Measurements from ENCODE around the gene BCKDK. TPM values are rescaled to one million over a fixed set of nuclear protein-coding genes. Genes with fewer than 3 reads are reported as not detected.
A peak's percentile ranks its signal among the peaks of the same experiment; 100 is the strongest.
"Not testable (repeated sequence)": the region's sequence is repeated elsewhere in the genome, so short reads cannot be mapped to it uniquely, and the experiment has no call there.

BCKDK gene
- total and polyA plus RNA-seq, 12 donors, result 27.0 to 181 (median 80.1) TPM

DNA sequence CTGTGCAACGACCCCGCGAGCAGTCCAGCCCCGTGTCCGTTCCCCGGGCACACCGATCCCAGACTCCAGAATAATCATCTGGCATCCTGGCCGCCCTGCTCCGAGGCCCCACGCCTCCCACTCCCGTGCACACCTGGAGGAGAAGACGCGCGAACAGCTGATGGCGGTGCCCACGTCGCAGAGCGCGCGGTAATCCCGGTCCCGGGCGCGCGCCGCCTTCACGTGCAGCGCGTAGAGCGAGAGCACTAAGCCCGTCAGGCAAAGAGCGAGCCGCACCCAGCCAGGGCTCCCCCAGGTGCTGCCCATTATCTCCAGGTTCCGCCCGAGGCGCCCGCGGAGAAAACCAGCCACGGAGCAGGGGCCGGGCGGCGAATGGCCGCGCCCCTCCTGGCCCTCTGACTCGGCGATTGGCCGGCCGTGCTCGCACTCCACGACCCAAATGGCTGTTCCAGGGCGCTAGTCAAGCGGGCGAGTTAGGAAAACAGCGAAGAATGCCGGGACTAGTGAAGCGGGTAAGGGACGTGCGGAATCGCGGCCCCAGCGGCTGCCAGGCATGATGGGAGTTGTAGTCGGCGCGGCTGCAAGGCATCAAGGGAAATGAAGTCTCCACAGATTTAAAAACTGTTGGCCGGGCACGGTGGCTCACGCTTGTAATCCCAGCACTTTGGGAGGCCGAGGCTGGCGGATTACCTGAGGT is 13.6 kb upstream of the BCKDK start, which contains the start of gene VKORC1:
VKORC1 (minus strand) TSS at position 374 of the 697 bp plus-strand sequence; CDS start at position 306, 68 bp downstream.
- Histone ChIP-seq H3K9me3 (replicated peaks in 1 of 3) (no peaks in the 10 kb centered on the region), H3K4me1 (replicated peaks in 1 of 2) (peaks cover 6 to 10% of the 10 kb centered on the region in 2 donors), H3K36me3 (replicated peaks in 1 of 2) (peaks cover 0 to 14% of the 10 kb centered on the region in 2 donors), H3K4me3 (peak within 1 kb of the TSS; percentile 54 to 78 (median 64)), H3K27ac (peak within 1 kb of the TSS; percentile 64 to 93 (median 79)), H3K27me3 (no peaks in the 10 kb centered on the region)
- WGBS, 4 donors, result 0% methylated on average over 17 to 69 of the region's 69 CpGs
- intact Hi-C loops (cut with DNase I), result no loop called here
- peak; percentile 26 to 77 for TF ChIP-seq POLR2A (IDR thresholded peaks at IDR 0.05)
- TF ChIP-seq, protein P1, sequence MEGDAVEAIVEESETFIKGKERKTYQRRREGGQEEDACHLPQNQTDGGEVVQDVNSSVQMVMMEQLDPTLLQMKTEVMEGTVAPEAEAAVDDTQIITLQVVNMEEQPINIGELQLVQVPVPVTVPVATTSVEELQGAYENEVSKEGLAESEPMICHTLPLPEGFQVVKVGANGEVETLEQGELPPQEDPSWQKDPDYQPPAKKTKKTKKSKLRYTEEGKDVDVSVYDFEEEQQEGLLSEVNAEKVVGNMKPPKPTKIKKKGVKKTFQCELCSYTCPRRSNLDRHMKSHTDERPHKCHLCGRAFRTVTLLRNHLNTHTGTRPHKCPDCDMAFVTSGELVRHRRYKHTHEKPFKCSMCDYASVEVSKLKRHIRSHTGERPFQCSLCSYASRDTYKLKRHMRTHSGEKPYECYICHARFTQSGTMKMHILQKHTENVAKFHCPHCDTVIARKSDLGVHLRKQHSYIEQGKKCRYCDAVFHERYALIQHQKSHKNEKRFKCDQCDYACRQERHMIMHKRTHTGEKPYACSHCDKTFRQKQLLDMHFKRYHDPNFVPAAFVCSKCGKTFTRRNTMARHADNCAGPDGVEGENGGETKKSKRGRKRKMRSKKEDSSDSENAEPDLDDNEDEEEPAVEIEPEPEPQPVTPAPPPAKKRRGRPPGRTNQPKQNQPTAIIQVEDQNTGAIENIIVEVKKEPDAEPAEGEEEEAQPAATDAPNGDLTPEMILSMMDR (IDR thresholded peaks at IDR 0.05), result peak in 1 of 6 experiments; percentile 3
- DNase-seq, result peak; percentile 93 to 98 (median 97)

DNA sequence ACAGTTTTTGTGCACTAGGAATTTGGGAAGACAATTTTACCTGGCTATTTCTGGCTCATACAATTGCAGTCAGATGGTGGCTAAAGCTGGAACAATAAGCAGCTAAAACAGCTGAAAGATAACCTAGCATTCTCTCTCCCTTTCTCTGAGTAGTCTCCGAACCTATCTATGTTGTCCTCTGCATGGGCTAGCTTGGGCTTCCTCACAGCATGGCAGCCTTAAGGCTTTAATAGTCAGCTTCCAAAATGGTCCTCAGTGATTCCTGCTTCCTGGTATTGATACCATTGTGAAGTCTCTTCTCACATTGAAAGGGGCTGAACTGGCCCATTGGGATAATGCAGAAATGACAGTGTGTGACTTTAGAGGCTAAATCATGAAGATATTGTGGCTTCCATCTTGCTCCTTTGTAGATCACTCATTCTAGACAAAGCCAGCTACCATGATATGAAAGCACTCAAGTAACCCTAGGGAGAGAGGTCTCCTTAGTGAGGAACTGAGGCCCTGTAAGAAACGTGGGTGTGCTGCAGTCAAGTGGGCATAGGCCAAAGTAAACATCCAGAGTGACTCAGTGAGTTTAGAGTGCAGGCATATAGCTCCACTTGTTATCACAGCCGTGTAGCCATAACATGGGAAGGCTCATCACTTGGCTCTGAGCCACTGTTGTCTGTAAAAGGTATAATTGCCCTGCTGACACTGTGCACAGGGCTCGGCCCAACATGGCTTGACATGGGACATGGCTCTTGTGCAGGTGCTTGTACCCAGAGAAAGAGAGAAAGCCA is 8.1 kb upstream of the BCKDK start:
- H3K27ac ChIP-seq, result no peak overlapping the region
- TF ChIP-seq, protein P1 (IDR thresholded peaks at IDR 0.05), result no peak
- TF ChIP-seq POLR2A (IDR thresholded peaks at IDR 0.05), result no peak
- WGBS, 4 donors, result 60 to 71% (median 62%) methylated on average over 4 of the region's 4 CpGs
- H3K36me3 ChIP-seq (replicated peaks in 1 of 2), result no peaks in the 10 kb centered on the region
- H3K4me3 ChIP-seq, result no peak overlapping the region
- H3K27me3 ChIP-seq, result no peaks in the 10 kb centered on the region
- DNase-seq, result no peak
- H3K9me3 ChIP-seq (replicated peaks in 1 of 3), result no peaks in the 10 kb centered on the region
- H3K4me1 ChIP-seq (replicated peaks in 1 of 2), result no peaks in the 10 kb centered on the region
- intact Hi-C loops (cut with DNase I), result no loop called here

DNA sequence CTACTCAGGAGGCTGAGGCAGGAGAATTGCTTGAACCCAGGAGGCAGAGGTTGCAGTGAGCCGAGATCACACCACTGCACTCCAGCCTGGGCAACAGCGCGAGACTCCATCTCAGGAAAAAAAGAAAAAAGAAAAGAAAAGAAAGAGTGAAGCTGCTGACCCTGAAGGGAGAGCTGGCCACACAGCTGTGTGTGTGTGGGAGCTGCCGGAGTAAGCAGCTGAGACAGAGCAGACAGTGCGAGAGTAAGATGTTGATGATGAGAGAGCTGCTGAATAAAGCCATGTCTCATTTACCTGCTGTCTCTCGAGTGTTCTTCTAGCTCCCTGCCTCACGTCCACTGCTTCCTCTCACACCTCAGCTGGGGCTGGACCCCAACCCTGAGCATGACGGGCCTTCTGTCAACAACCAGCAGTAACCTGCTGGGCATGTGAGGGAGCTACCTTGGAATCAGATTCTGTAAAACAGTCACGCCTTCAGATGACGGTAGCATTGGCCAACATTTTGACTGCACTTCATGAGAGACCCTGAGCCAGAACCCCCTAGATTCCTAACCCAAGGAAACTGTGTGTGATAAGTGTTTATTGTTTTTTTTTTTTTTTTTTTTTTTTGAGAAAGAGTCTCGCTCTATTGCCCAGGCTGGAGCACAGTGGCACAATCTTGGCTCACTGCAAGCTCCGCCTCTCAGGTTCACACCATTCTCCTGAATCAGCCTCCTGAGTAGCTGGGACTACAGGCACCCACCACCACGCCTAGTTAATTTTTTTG is 7.1 kb upstream of the BCKDK start:
- H3K36me3 ChIP-seq (replicated peaks in 1 of 2); DNase-seq; H3K4me1 ChIP-seq (replicated peaks in 1 of 2); H3K27ac ChIP-seq; H3K4me3 ChIP-seq; H3K27me3 ChIP-seq; H3K9me3 ChIP-seq (replicated peaks in 1 of 3); intact Hi-C loops (cut with DNase I): not testable (repeated sequence)
- WGBS, 4 donors, result 79 to 87% (median 85%) methylated on average over 12 to 13 of the region's 13 CpGs

DNA sequence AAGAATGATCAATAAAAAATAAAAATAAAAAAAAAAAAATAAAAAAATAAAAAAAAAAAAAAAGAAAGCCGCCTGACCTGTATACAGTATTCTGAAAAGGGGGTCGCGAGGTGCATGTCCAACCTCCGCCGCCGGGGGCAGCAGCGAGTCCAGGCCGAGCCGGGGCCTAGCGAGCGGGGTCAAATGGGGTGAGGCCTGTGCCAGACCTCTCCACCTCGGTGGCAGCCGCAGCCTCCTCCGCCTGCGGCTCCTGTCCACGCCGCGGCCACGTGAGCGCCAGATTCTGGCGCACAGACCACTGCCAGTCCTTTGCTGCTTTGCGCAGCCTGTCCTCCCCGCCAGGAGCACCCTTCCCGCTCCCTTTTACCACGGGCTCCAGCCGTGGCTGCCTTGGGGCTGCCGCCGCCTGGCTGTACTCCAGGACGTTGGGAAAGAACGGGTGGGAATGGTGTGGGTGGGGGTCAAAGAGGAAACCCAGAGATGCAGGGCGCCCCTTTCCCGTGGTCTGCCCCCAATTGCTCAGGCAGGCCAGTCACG is 2.4 kb upstream of the BCKDK start:
- DNase-seq, result peak; percentile 86 to 97 (median 93)
- whole genome bisulfite sequencing, 4 donors, result 5 to 12% (median 10%) methylated on average over 26 to 33 of the region's 33 CpGs
- H3K4me3 ChIP-seq, result no peak overlapping the region
- intact Hi-C loops (cut with DNase I), result loop anchor here in 1 of 2 donors (5.0 kb wide), 1 partner anchor 72 kb away; no protein-coding TSS in a partner anchor
- peaks cover 0 to 15% of the 10 kb centered on the region in 2 donors for H3K36me3 ChIP-seq (replicated peaks in 1 of 2)
- H3K4me1 ChIP-seq (replicated peaks in 1 of 2), result peaks cover 11 to 22% of the 10 kb centered on the region in 2 donors
- TF ChIP-seq, protein P1 (IDR thresholded peaks at IDR 0.05), result peak; percentile 82 to 93 (median 88)
- TF ChIP-seq POLR2A (IDR thresholded peaks at IDR 0.05), result peak in 1 of 2 donors; percentile 17
- H3K9me3 ChIP-seq (replicated peaks in 1 of 3), result no peaks in the 10 kb centered on the region
- H3K27ac ChIP-seq, result peak overlapping the region in 4 of 5 donors; percentile 29 to 84 (median 64)
- H3K27me3 ChIP-seq, result no peaks in the 10 kb centered on the region
